OCI-LY1 (cell line): ENCODE data around the gene FANCE.

Experiments
- H2AFZ ChIP-seq: fragments of 200-600 bp; sonication (generic), shearing (Covaris generic); 2 replicates; pipeline ENCODE4 v1.6.0; 2014; ENCODE audit warnings: antibody characterized with exemption, mild to moderate bottlenecking, low read length
- H3F3A ChIP-seq: fragments of 200-600 bp; sonication (generic), shearing (Covaris generic); 2 replicates; pipeline ENCODE4 v1.6.0; 2014; ENCODE audit warnings: mild to moderate bottlenecking, antibody characterized with exemption, low read length, moderate library complexity; ENCODE audit not compliant: insufficient read depth
- H3K27ac ChIP-seq: fragments of 200-600 bp; sonication (generic); 2 replicates; pipeline ENCODE4 v1.5.1; 2014; ENCODE audit warnings: low read length, mixed run types, mild to moderate bottlenecking, low read depth; ENCODE audit not compliant: poor library complexity, severe bottlenecking
- H3K27me3 ChIP-seq: fragments of 200-600 bp; sonication (generic); 2 replicates; pipeline ENCODE4 v1.6.0; 2014; ENCODE audit warnings: antibody characterized with exemption, mild to moderate bottlenecking, low read length, moderate library complexity; ENCODE audit not compliant: insufficient read depth
- H3K36me3 ChIP-seq: fragments of 200-600 bp; sonication (generic); 2 replicates; pipeline ENCODE4 v1.6.1; 2014; ENCODE audit warnings: mild to moderate bottlenecking, antibody characterized with exemption, low read length, moderate library complexity, mixed read lengths; ENCODE audit not compliant: insufficient read depth
- H3K4me1 ChIP-seq: fragments of 200-600 bp; sonication (generic); 2 replicates; pipeline ENCODE4 v1.5.1; 2014; ENCODE audit warnings: mild to moderate bottlenecking, low read length, moderate library complexity; ENCODE audit not compliant: insufficient read depth, severe bottlenecking
- H3K4me2 ChIP-seq: fragments of 200-600 bp; sonication (generic), shearing (Covaris generic); 2 replicates; pipeline ENCODE4 v1.6.1; 2014; ENCODE audit warnings: low read length
- H3K4me3 ChIP-seq: fragments of 200-600 bp; sonication (generic); 2 replicates; pipeline ENCODE4 v1.5.1; 2014; ENCODE audit warnings: low read length, low read depth, mild to moderate bottlenecking, mixed read lengths; ENCODE audit not compliant: poor library complexity, severe bottlenecking
- H3K79me2 ChIP-seq: fragments of 200-600 bp; shearing (Covaris generic); 2 replicates; pipeline ENCODE4 v1.6.1; 2016; ENCODE audit warnings: mixed run types, low read length, mixed read lengths; ENCODE audit not compliant: insufficient read depth
- H3K9ac ChIP-seq: fragments of 200-600 bp; sonication (generic), shearing (Covaris generic); 2 replicates; pipeline ENCODE4 v1.6.1; 2014; ENCODE audit warnings: mild to moderate bottlenecking, low read length, mixed read lengths
- H3K9me2 ChIP-seq: fragments of 200-600 bp; sonication (generic), shearing (Covaris generic); 2 replicates; pipeline ENCODE4 v1.6.1; 2014; ENCODE audit warnings: low read depth, mild to moderate bottlenecking, low read length, mixed read lengths
- H3K9me3 ChIP-seq: fragments of 200-600 bp; shearing (Covaris generic); 2 replicates; pipeline ENCODE4 v1.6.1; 2014; ENCODE audit warnings: low read length, mixed read lengths
- H4K20me1 ChIP-seq: fragments of 200-600 bp; sonication (generic), shearing (Covaris generic); 2 replicates; pipeline ENCODE4 v1.6.0; 2016; ENCODE audit warnings: mild to moderate bottlenecking, low read length; ENCODE audit not compliant: insufficient read depth
- EZH2 ChIP-seq: fragments of 200-600 bp; sonication (generic), shearing (Covaris generic); IDR thresholded peaks from 2 replicates; pipeline ENCODE4 v1.8.0; 2017; ENCODE audit warnings: borderline replicate concordance, mixed run types, mild to moderate bottlenecking, antibody characterized with exemption, low read length, moderate library complexity, mixed read lengths
- TF ChIP-seq, protein P1 (sequence below): fragments of 200-600 bp; sonication (generic), shearing (Covaris generic); IDR thresholded peaks from 2 replicates; pipeline ENCODE4 v1.5.1; 2017; ENCODE audit warnings: mild to moderate bottlenecking, antibody characterized with exemption, low read length, moderate library complexity, mixed read lengths

FANCE gene

DNA sequence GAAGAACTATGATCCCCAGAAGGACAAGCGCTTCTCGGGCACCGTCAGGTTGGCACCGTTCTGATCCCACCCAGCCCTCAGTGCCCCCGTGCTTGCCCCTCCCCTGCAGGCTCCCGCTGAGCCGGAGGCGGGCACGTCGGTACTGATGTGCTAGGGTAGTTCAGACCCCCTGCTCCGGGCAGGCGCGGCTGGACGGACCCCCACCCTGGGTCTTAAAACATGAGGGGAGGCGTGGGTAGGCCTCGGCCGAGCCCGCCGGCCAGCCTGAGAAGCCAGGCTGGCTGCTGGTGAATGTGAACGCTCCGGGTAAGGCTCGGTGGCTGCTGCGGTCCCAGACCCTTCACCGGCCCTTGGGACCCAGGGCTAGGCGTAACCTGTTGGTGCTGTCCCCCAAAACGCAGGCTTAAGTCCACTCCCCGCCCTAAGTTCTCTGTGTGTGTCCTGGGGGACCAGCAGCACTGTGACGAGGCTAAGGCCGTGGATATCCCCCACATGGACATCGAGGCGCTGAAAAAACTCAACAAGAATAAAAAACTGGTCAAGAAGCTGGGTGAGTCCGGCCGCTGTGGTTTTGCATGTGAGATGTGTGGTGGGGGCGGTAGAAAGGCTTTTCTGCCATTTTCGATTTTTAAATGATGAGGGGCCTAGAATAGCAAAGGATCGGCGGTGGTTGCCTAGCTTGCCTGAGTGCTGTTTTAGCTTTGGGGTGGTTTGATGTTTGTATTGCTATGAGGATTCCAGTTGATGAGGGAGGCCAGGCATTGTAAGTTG lies 17.0 kb downstream of the FANCE start:
- H2AFZ ChIP-seq: no peak overlapping the region
- H3K27ac ChIP-seq: peak overlapping the region; percentile 82
- H3K4me3 ChIP-seq: peak overlapping the region; percentile 87
- peaks cover 13% of the 10 kb centered on the region; the same call in 1 of the 2 replicates for H3K79me2 ChIP-seq
- H3F3A ChIP-seq: peaks cover 15% of the 10 kb centered on the region; the same call in 1 of the 2 replicates
- H3K36me3 ChIP-seq: peaks cover 51% of the 10 kb centered on the region
- no peaks in the 10 kb centered on the region for H3K9me3 ChIP-seq
- H4K20me1 ChIP-seq: no peaks in the 10 kb centered on the region
- H3K9ac ChIP-seq: peak overlapping the region; percentile 99
- no peaks in the 10 kb centered on the region for H3K9me2 ChIP-seq
- no peak for TF ChIP-seq EZH2
- TF ChIP-seq, protein P1, sequence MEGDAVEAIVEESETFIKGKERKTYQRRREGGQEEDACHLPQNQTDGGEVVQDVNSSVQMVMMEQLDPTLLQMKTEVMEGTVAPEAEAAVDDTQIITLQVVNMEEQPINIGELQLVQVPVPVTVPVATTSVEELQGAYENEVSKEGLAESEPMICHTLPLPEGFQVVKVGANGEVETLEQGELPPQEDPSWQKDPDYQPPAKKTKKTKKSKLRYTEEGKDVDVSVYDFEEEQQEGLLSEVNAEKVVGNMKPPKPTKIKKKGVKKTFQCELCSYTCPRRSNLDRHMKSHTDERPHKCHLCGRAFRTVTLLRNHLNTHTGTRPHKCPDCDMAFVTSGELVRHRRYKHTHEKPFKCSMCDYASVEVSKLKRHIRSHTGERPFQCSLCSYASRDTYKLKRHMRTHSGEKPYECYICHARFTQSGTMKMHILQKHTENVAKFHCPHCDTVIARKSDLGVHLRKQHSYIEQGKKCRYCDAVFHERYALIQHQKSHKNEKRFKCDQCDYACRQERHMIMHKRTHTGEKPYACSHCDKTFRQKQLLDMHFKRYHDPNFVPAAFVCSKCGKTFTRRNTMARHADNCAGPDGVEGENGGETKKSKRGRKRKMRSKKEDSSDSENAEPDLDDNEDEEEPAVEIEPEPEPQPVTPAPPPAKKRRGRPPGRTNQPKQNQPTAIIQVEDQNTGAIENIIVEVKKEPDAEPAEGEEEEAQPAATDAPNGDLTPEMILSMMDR: no peak
- peak overlapping the region; percentile 99 for H3K4me2 ChIP-seq
- no peaks in the 10 kb centered on the region for H3K27me3 ChIP-seq
- H3K4me1 ChIP-seq: peaks cover 36% of the 10 kb centered on the region

DNA sequence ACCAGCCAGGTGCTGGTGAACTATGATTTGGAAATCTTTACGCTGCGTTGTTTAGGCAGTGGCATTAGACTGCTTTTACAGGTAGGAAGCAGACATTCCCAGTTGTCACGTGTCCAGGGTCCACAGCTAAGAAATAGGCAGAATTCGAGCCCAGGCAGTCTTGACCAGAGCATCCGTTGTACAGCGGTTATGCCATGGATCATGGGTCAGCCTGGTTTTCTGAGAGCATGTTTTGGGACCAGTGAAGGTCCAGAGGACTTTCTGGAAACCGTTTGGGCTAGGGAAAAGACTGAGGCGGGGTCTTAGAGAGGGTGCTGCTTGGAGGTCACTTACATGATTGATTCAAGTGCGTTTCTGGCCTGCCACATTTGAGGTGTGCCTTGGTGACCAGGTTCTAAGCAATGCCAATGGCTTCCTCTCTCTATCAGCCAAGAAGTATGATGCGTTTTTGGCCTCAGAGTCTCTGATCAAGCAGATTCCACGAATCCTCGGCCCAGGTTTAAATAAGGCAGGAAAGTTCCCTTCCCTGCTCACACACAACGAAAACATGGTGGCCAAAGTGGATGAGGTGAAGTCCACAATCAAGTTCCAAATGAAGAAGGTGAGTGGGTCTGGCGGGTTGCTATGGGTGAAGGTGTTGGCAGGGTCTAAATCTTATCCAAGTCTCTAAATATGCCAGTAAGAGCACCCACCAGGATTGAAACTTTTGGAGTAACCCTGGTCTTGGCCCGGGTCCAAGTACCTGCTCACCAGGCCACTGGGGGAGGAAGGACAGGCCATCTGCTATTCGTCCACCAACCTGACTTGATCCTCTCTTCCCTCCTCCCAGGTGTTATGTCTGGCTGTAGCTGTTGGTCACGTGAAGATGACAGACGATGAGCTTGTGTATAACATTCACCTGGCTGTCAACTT lies 17.9 kb downstream of the FANCE start:
- Histone ChIP-seq H3F3A (peaks cover 15% of the 10 kb centered on the region; the same call in 1 of the 2 replicates), H3K4me1 (peaks cover 36% of the 10 kb centered on the region), H2AFZ (no peak overlapping the region), H3K9ac (peak overlapping the region; percentile 99), H3K27ac (peak overlapping the region; percentile 82), H3K9me2 (no peaks in the 10 kb centered on the region), H3K79me2 (peaks cover 13% of the 10 kb centered on the region; the same call in 1 of the 2 replicates), H3K4me2 (peak overlapping the region; percentile 99), H3K4me3 (peak overlapping the region; percentile 87), H3K27me3 (no peaks in the 10 kb centered on the region), H3K9me3 (no peaks in the 10 kb centered on the region), H4K20me1 (no peaks in the 10 kb centered on the region), H3K36me3 (peaks cover 58% of the 10 kb centered on the region)
- TF ChIP-seq, protein P1: no peak
- no peak for TF ChIP-seq EZH2

DNA sequence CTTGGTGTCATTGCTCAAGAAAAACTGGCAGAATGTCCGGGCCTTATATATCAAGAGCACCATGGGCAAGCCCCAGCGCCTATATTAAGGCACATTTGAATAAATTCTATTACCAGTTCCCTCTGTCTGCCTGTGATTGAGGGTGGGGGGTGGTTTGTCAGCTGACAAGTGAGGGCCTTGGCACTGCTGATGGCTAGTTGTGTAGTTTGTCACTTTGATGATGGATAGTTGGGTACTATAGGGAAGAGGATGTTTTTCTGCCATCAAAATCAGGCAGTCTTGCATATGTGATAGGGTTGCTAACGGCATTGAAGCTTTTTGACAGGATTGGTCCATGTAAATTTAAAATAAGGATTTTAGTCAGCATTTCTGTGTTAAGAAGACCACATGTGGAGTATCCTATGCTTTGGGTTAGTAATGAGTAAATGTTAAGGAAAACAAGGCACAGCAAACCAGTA lies 18.6 kb downstream of the FANCE start:
- Histone ChIP-seq H3K27me3 (no peaks in the 10 kb centered on the region), H3K36me3 (peaks cover 62% of the 10 kb centered on the region), H3K4me1 (peaks cover 36% of the 10 kb centered on the region), H3K9me2 (no peaks in the 10 kb centered on the region), H3K4me3 (peak overlapping the region; percentile 87), H3K27ac (peak overlapping the region; percentile 22), H4K20me1 (no peaks in the 10 kb centered on the region), H3F3A (peaks cover 15% of the 10 kb centered on the region; the same call in 1 of the 2 replicates), H2AFZ (no peak overlapping the region), H3K9me3 (no peaks in the 10 kb centered on the region), H3K4me2 (peak overlapping the region; percentile 99), H3K79me2 (peaks cover 13% of the 10 kb centered on the region; the same call in 1 of the 2 replicates), H3K9ac (peak overlapping the region; percentile 99; the same call in 1 of the 2 replicates)
- TF ChIP-seq EZH2: no peak
- TF ChIP-seq, protein P1: no peak
